Uterus (tissue), 4 donors: ENCODE results near the gene AGPAT1. TPM values are rescaled to one million over a fixed set of nuclear protein-coding genes. Genes with fewer than 3 reads are reported as not detected.
A peak's percentile ranks its signal among the peaks of the same experiment; 100 is the strongest.

ENCODE experiments used
- DNase-seq, 2 donors: peaks; one replicate each; pipeline ENCODE4 v3.0.0-alpha.2; 2019 to 2020
- H3K27ac ChIP-seq, 2 donors: fragments of 200-600 bp; sonication (generic); 1 replicate in 1 of 2; 2 replicates in 1 of 2; pipeline ENCODE4 v1.5.1; 2016 to 2018
- H3K27me3 ChIP-seq, 2 donors: fragments of 200-600 bp; sonication (generic); one replicate each; pipeline ENCODE4 v1.5.1; 2018 to 2019; ENCODE audit warnings: control low read depth in 1 of 2
- H3K36me3 ChIP-seq, 2 donors: fragments of 200-600 bp; sonication (generic); one replicate each; pipeline ENCODE4 v1.5.1; 2019; ENCODE audit warnings: control low read depth in 1 of 2
- H3K4me1 ChIP-seq, 2 donors: fragments of 200-600 bp; sonication (generic); one replicate each; pipeline ENCODE4 v1.5.1; 2018 to 2019; ENCODE audit warnings: control low read depth in 1 of 2
- H3K4me3 ChIP-seq, 2 donors: fragments of 200-600 bp; sonication (generic); 1 replicate in 1 of 2; 2 replicates in 1 of 2; pipeline ENCODE4 v1.5.1; 2018 to 2019; ENCODE audit warnings: mild to moderate bottlenecking in 1 of 2
- H3K9me3 ChIP-seq, 2 donors: fragments of 200-600 bp; sonication (generic); one replicate each; pipeline ENCODE4 v1.5.1; 2019; ENCODE audit warnings: control low read depth in 1 of 2
- CTCF ChIP-seq, 4 experiments: fragments of 200-600 bp in 2 of 4; fragments of 450-650 bp in 2 of 4; sonication (generic) in 2 of 4; IDR thresholded peaks; one replicate each; pipeline ENCODE4 v1.5.1; 2016 to 2019; ENCODE audit warnings: antibody characterized with exemption in 4 of 4, mild to moderate bottlenecking in 2 of 4, moderate library complexity in 1 of 4
- POLR2A ChIP-seq, 2 donors: fragments of 450-650 bp; IDR thresholded peaks; one replicate each; pipeline ENCODE4 v1.6.1; 2016; ENCODE audit warnings: antibody characterized with exemption in 2 of 2, mild to moderate bottlenecking in 1 of 2, moderate library complexity in 1 of 2
- intact Hi-C: fragments of 100-400 bp; cut with DNase I; formaldehyde crosslinking; loops from one replicate; pipeline ENCODE4 v1.15.1; 2023; ENCODE audit warnings: low total_unique reads
- total RNA-seq, 4 donors: library from RNA; depleted of rRNA in 3 of 4; stranded (reverse); fragments of >200 nt in 3 of 4; gene quantifications; one replicate each; pipeline versions ENCODE4 v1.1.0 to v1.2.4, GENCODE V29; 2014 to 2023
- donor health status: DM: yes; HTN: yes; CAD: no.

AGPAT1 gene
- total RNA-seq, 4 donors from 2014 or later = 14.2 to 71.2 (median 37.7) TPM

- H3K4me3 ChIP-seq = no peak overlapping the region
- no peaks in the 10 kb centered on the region for H3K27me3 ChIP-seq
- no peaks in the 10 kb centered on the region for H3K9me3 ChIP-seq
- no peak for DNase-seq
- H3K4me1 ChIP-seq = peaks cover 9 to 14% of the 10 kb centered on the region in 2 donors
- intact Hi-C loops = loop anchor here (10.0 kb wide), 1 partner anchor 55 kb away; the partner anchor contains the start of gene ATF6B
- no peaks in the 10 kb centered on the region for H3K36me3 ChIP-seq
- TF ChIP-seq CTCF (IDR thresholded peaks at IDR 0.05) = no peak
- no peak for TF ChIP-seq POLR2A (IDR thresholded peaks at IDR 0.05)
- peak overlapping the region; percentile 96 to 98 for H3K27ac ChIP-seq
Measured at GRCh38 chr6:32179766-32180405, 4.0 kb upstream of the AGPAT1 start.

GRCh38 chr6:32178547-32179440 lies 2.9 kb upstream of the AGPAT1 start:
- intact Hi-C loops = loop anchor here (10.0 kb wide), 1 partner anchor 54 kb away; the partner anchor contains the start of gene ATF6B
- no peak for DNase-seq
- peak overlapping the region; percentile 96 to 98 for H3K27ac ChIP-seq
- H3K4me1 ChIP-seq = peaks cover 9 to 14% of the 10 kb centered on the region in 2 donors
- no peaks in the 10 kb centered on the region for H3K36me3 ChIP-seq
- no peaks in the 10 kb centered on the region for H3K27me3 ChIP-seq
- H3K9me3 ChIP-seq = no peaks in the 10 kb centered on the region
- TF ChIP-seq CTCF (IDR thresholded peaks at IDR 0.05) = no peak
- TF ChIP-seq POLR2A (IDR thresholded peaks at IDR 0.05) = no peak
- peak overlapping the region; percentile 67 to 84 for H3K4me3 ChIP-seq

- intact Hi-C loops = loop anchor here (10.0 kb wide), 1 partner anchor 53 kb away; the partner anchor contains the start of gene ATF6B
- Histone ChIP-seq H3K36me3 (no peaks in the 10 kb centered on the region), H3K27me3 (no peaks in the 10 kb centered on the region), H3K27ac (peak within 1 kb of the TSS; percentile 96 to 98), H3K4me1 (peaks cover 9 to 14% of the 10 kb centered on the region in 2 donors), H3K9me3 (no peaks in the 10 kb centered on the region), H3K4me3 (peak within 1 kb of the TSS; percentile 84 to 99)
- TF ChIP-seq CTCF (IDR thresholded peaks at IDR 0.05) (peak in 1 of 4 experiments; percentile 20), POLR2A (IDR thresholded peaks at IDR 0.05) (peak in 1 of 2 donors; percentile 37)
- DNase-seq = peak; percentile 95 to 99
Measured at GRCh38 chr6:32177788-32178546, 2.1 kb upstream of the AGPAT1 start, which contains the start of gene RNF5. RNF5 (plus strand) TSS chr6:32178405; CDS start chr6:32178512, 107 bp downstream.

GRCh38 chr6:32177183-32177787 lies 1.4 kb upstream of the AGPAT1 start:
- TF ChIP-seq CTCF (IDR thresholded peaks at IDR 0.05) = no peak
- TF ChIP-seq POLR2A (IDR thresholded peaks at IDR 0.05) = peak; percentile 24 to 63
- Histone ChIP-seq H3K36me3 (no peaks in the 10 kb centered on the region), H3K4me1 (peaks cover 9 to 14% of the 10 kb centered on the region in 2 donors), H3K4me3 (peak overlapping the region; percentile 84 to 99), H3K27me3 (no peaks in the 10 kb centered on the region), H3K9me3 (no peaks in the 10 kb centered on the region), H3K27ac (peak overlapping the region; percentile 96 to 98)
- DNase-seq = peak in 1 of 2 donors; percentile 56
- intact Hi-C loops = loop anchor here (10.0 kb wide), 1 partner anchor 52 kb away; the partner anchor contains the start of gene ATF6B
